Esophagus squamous epithelium (tissue), 5 donors: ENCODE measurements around the gene ARVCF. TPM values are rescaled to one million over a fixed set of nuclear protein-coding genes. Genes with fewer than 3 reads are reported as not detected.

Experiments used
- DNase-seq: peaks from one replicate; lab custom pipeline; 2025; lab: John Stamatoyannopoulos, UW
- H3K27ac ChIP-seq, 4 donors: fragments of 200-600 bp; sonication (generic); one replicate each; pipeline ENCODE4 v1.5.1; 2016 to 2019; ENCODE audit warnings: mild to moderate bottlenecking in 1 of 4
- H3K27me3 ChIP-seq, 4 donors: fragments of 200-600 bp; sonication (generic); 1 replicate in 3 of 4; 2 replicates in 1 of 4; pipeline versions ENCODE4 v1.5.1 to v1.6.0; 2017 to 2021; ENCODE audit warnings: antibody characterized with exemption in 1 of 4
- H3K36me3 ChIP-seq, 3 donors: fragments of 200-600 bp; sonication (generic); one replicate each; pipeline ENCODE4 v1.5.1; 2016 to 2019
- H3K4me1 ChIP-seq, 3 donors: fragments of 200-600 bp; sonication (generic); one replicate each; pipeline ENCODE4 v1.5.1; 2017 to 2019
- H3K4me3 ChIP-seq, 4 donors: fragments of 200-600 bp; sonication (generic); 1 replicate in 3 of 4; 2 replicates in 1 of 4; pipeline ENCODE4 v1.5.1; 2016 to 2019; ENCODE audit warnings: mild to moderate bottlenecking in 2 of 4, moderate library complexity in 1 of 4
- H3K9me3 ChIP-seq, 3 donors: fragments of 200-600 bp; sonication (generic); one replicate each; pipeline ENCODE4 v1.5.1; 2016 to 2019
- POLR2A ChIP-seq, 4 donors: fragments of 450-650 bp; IDR thresholded peaks; one replicate each; pipeline ENCODE4 v1.6.1; 2017; ENCODE audit warnings: antibody characterized with exemption in 4 of 4, mild to moderate bottlenecking in 4 of 4, moderate library complexity in 3 of 4
- WGBS, 2 donors: methylation state at CpG; one replicate each; pipeline ENCODE4 v1.1.5; 2018; 5-methylcytosine and 5-hydroxymethylcytosine counted together
- intact Hi-C: fragments of 100-400 bp; cut with DNase I; formaldehyde crosslinking; loops from one replicate; pipeline ENCODE4 v1.15.0; 2022
- total RNA-seq, 4 donors: library from RNA; depleted of rRNA; stranded (reverse); fragments of >200 nt; gene quantifications; one replicate each; pipeline ENCODE4 v1.1.0, GENCODE V29; 2016
- TF ChIP-seq, protein P1 (sequence below), 6 experiments: fragments of 450-650 bp in 4 of 6; fragments of 200-600 bp in 2 of 6; sonication (generic) in 2 of 6; IDR thresholded peaks; one replicate each; pipeline ENCODE4 v1.5.1; 2016 to 2019; ENCODE audit warnings: antibody characterized with exemption in 6 of 6, mild to moderate bottlenecking in 4 of 6, moderate library complexity in 4 of 6
- donor health status: DM: yes; HTN: yes; CAD: no.

Gene ARVCF
- total RNA-seq, 4 donors from 2014 or later: 3.1 to 10.9 (median 7.1) TPM

DNA sequence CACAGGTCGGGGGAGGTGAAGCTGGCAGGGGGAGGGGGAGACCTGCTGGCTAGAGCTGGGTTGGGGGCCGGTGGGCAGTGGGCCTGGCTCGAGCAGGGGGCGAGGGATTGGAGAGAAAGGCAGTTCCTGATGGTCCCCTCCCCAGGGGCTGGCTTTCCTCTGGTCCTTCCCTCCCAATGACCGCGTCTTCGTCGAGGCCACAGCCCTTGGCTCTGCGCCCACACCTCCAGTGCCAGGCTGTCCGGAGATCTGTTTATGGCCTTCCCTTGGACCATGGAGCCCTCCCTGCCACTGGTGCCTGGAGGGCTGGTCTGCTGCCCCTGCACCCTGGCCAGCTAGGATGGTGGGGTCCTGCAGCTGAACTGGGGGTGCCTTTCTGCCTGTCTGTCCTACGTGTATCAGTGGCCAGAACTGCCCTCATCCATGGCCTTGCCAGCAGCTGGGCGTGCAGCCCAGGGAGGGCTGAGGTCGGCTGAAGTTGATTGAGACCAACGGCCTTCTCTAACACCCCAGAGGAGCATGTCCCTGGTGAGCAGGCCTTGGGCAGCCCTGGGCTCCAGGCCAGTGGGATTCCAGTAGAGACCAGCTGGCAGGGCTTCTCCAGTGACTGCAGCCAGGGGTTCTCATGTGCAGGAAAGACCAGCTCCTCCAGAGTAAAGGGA is 16.6 kb upstream of the ARVCF start:
- intact Hi-C loops: no loop called here
- TF ChIP-seq, protein P1, sequence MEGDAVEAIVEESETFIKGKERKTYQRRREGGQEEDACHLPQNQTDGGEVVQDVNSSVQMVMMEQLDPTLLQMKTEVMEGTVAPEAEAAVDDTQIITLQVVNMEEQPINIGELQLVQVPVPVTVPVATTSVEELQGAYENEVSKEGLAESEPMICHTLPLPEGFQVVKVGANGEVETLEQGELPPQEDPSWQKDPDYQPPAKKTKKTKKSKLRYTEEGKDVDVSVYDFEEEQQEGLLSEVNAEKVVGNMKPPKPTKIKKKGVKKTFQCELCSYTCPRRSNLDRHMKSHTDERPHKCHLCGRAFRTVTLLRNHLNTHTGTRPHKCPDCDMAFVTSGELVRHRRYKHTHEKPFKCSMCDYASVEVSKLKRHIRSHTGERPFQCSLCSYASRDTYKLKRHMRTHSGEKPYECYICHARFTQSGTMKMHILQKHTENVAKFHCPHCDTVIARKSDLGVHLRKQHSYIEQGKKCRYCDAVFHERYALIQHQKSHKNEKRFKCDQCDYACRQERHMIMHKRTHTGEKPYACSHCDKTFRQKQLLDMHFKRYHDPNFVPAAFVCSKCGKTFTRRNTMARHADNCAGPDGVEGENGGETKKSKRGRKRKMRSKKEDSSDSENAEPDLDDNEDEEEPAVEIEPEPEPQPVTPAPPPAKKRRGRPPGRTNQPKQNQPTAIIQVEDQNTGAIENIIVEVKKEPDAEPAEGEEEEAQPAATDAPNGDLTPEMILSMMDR (IDR thresholded peaks at IDR 0.05): no peak
- no peak for TF ChIP-seq POLR2A (IDR thresholded peaks at IDR 0.05)
- H3K27me3 ChIP-seq: no peaks in the 10 kb centered on the region
- H3K27ac ChIP-seq: no peak overlapping the region
- H3K9me3 ChIP-seq: no peaks in the 10 kb centered on the region
- H3K4me3 ChIP-seq: no peak overlapping the region
- WGBS, 2 donors: 62 to 89% methylated on average over 7 to 9 of the region's 14 CpGs
- H3K36me3 ChIP-seq: peaks cover 0 to 37% (median 4%) of the 10 kb centered on the region in 3 donors
- peaks cover 5 to 38% (median 10%) of the 10 kb centered on the region in 3 donors for H3K4me1 ChIP-seq
- no peak for DNase-seq

DNA sequence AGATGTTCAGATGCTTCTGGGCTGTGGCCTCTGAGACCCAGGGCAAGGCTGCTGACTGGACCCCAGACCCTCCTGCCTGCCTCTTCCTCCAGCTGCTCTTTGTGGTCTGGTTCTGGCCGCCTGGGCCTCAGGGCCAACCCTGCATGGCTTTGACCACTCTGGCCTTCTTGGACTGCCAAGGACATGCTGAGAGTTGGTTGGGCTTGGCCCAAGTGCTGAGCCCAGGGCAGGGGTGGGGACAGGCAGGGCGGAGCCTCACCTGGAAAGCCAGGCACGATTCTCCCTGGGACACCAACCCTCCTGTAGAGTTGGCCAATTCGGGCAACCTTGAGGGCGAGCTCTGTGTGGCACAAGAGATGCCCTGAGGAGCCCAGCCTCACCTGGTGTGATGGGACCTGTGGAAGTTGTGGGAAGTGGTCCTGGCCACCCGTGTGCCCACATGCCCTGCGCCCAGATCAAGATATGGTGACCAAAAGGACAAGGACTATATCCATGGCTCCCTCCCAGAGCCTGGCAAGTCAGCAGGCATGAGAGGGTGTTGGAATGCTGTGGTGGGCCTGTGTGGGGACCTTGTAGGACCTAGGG is 15.9 kb upstream of the ARVCF start:
- Histone ChIP-seq H3K27ac (no peak overlapping the region), H3K27me3 (no peaks in the 10 kb centered on the region), H3K9me3 (no peaks in the 10 kb centered on the region), H3K36me3 (peaks cover 0 to 30% (median 1%) of the 10 kb centered on the region in 3 donors), H3K4me1 (peaks cover 5 to 39% (median 10%) of the 10 kb centered on the region in 3 donors), H3K4me3 (no peak overlapping the region)
- 100% methylated on average over 2 of the region's 7 CpGs; no CpG with 5 or more reads in 1 of the 2 donors for whole genome bisulfite sequencing, 2 donors
- intact Hi-C loops: no loop called here
- DNase-seq: no peak
- no peak for TF ChIP-seq POLR2A (IDR thresholded peaks at IDR 0.05)

DNA sequence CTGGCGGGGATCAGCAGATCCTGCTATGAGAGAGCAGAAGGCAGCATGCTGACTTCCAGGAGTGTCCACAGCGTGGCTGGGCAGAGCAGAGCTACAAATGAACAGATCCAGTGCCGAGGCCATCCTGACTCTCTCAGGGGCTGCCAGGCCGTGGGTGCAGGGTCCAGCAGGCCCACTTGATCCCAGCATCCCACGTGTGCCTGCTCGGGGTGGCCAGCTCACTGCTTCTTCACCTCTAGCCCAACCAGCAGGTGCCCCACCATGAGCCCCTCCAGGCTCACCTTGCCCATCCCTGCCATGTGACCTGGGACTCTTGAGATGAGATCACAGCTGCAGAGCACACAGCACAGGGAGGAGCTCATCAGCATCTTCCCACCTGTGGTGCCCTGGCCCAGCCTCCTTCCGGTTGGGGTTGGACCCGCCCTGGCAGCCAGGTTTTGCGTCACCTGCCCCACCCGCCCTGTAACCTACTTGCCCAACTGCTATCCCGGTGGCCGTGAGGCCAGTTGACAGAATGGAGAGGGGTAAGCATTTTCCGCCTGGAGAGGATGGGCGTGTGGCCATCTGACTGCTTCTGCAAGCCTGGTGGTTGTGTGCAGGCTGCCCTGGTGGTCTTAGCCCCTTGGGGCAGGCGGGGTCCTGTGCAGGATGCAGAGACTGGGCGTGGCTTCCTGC is 15.2 kb upstream of the ARVCF start:
- DNase-seq: no peak
- intact Hi-C loops: no loop called here
- Histone ChIP-seq H3K36me3 (peaks cover 0 to 24% (median 0%) of the 10 kb centered on the region in 3 donors), H3K4me1 (peaks cover 5 to 39% (median 10%) of the 10 kb centered on the region in 3 donors), H3K27ac (no peak overlapping the region), H3K27me3 (no peaks in the 10 kb centered on the region), H3K4me3 (no peak overlapping the region), H3K9me3 (no peaks in the 10 kb centered on the region)
- TF ChIP-seq, protein P1 (IDR thresholded peaks at IDR 0.05): no peak
- TF ChIP-seq POLR2A (IDR thresholded peaks at IDR 0.05): no peak
- WGBS, 2 donors: 69 to 70% methylated on average over 2 to 6 of the region's 16 CpGs

DNA sequence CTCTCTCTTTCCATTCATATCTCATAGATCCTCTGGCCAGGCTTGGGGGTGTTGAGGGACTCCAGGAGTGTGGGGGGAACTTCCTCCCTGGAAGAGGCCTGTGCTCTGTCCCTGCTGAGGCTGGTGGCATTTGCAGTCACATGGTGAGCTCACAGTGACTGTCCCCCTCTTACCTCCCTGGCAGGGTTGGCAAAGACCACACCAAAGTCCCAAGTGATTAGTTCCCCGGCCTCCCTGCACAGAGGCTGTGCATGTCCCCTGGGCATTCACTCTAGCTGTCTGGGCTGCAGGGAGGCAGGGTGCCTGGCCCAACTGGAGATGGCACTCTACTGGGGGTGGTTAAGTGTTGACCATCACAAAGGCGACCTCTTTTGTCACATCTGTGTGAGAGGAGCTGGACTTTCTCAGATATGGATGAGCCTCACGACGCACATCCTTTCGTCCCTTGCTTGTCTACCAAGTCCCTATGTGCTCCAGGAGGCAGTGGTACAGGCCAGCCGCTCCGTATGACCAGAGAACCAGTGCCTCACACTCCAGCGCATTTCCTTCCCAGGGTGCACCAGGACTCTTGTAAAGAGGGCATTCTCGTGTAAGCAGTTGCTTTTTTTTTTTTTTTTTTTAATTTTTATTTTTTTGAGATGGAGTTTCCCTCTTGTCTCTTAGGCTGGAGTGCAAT is 13.1 kb upstream of the ARVCF start:
- Histone ChIP-seq H3K27me3 (no peaks in the 10 kb centered on the region), H3K4me3 (no peak overlapping the region), H3K4me1 (peaks cover 5 to 39% (median 10%) of the 10 kb centered on the region in 3 donors), H3K27ac (no peak overlapping the region), H3K9me3 (no peaks in the 10 kb centered on the region), H3K36me3 (peaks cover 0 to 23% (median 0%) of the 10 kb centered on the region in 3 donors)
- 91 to 92% methylated on average over 8 of the region's 9 CpGs for WGBS, 2 donors
- no peak for DNase-seq
- TF ChIP-seq, protein P1 (IDR thresholded peaks at IDR 0.05): no peak
- TF ChIP-seq POLR2A (IDR thresholded peaks at IDR 0.05): no peak
- intact Hi-C loops: loop anchor here (10.0 kb wide), 1 partner anchor 85 kb away; the partner anchor contains the start of genes RANBP1 and TRMT2A

DNA sequence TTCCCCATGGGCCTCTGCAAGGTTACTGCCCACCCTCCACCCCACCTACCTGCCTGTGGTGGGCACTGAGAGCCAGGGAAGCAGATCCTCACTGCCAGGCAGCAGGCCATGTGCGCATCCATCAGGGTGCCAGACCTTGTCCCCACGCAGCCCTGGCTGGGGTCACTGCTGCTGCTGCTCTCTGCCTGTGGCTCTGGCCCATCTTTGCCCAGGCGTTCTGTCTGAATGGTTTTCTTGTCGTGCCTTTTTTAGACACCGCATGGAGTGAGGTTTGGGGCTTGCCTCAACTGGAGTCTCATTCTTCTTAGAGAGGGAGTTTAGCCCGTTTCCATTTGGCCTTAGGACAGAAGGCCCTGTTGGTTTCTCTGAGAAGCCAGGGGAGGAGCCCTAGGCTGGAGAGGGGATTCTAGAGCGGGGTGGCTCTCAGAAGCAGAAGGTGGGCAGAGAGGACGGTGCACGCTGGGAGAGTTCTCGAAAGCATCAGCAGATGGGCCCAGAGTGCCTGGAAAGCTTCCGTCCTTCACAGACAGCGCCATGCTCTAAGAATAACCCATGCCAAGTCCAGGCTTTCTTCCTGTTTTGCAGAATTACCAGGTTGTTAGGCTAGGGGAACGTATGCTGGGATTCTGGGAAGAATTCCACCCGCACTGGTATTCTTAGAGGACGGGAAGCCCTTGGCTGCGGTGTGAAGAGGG is 12.4 kb upstream of the ARVCF start:
- no peaks in the 10 kb centered on the region for H3K27me3 ChIP-seq

More for the DNA sequence above, 12.4 kb upstream of the ARVCF start:
- intact Hi-C loops: loop anchor here (10.0 kb wide), 1 partner anchor 86 kb away; the partner anchor contains the start of genes RANBP1 and TRMT2A
- no peak overlapping the region for H3K27ac ChIP-seq
- DNase-seq: no peak
- TF ChIP-seq POLR2A (IDR thresholded peaks at IDR 0.05): no peak
- TF ChIP-seq, protein P1 (IDR thresholded peaks at IDR 0.05): no peak
- 78 to 86% methylated on average over 12 to 14 of the region's 16 CpGs for WGBS, 2 donors
- H3K4me1 ChIP-seq: peaks cover 5 to 45% (median 10%) of the 10 kb centered on the region in 3 donors
- no peaks in the 10 kb centered on the region for H3K9me3 ChIP-seq
- H3K4me3 ChIP-seq: no peak overlapping the region
- peaks cover 0 to 28% (median 0%) of the 10 kb centered on the region in 3 donors for H3K36me3 ChIP-seq
